IMR-90 (cell line): Measurements from ENCODE around the gene CXADR. TPM values are rescaled to one million over a fixed set of nuclear protein-coding genes. Genes with fewer than 3 reads are reported as not detected.

Experiments
- ATAC-seq: fragments of 200-7000 bp; cut with Tn5 transposase; 2 replicates; pipeline ENCODE4 v1.9.1; 2020; ENCODE audit warnings: low read depth, mild to moderate bottlenecking, moderate library complexity
- BruUV-seq: library from RNA; stranded (reverse); fragments of 400-500 nt; replicated peaks from 2 replicates; lab custom pipeline; 2021; lab: Mats Ljungman, UMichigan
- CTCF ChIA-PET: fragments of 300-600 bp; formaldehyde crosslinking; extraction: SDS; loops from one replicate; lab custom pipeline; 2021; ENCODE audit warnings: antibody characterized with exemption; lab: Yijun Ruan, JAX
- POLR2A ChIA-PET: fragments of 300-600 bp; sonication (Branson Sonifier 250); formaldehyde crosslinking; loops from one replicate; lab custom pipeline; 2022; ENCODE audit warnings: antibody characterized with exemption; ENCODE audit not compliant: unreplicated experiment; lab: Charles Lee
- DNase-seq: peaks from one replicate; pipeline ENCODE4 v3.0.0; 2013
- H2AFZ ChIP-seq: replicated peaks from 2 replicates; pipeline ENCODE3; 2013; ENCODE audit warnings: low read length, mild to moderate bottlenecking; ENCODE audit not compliant: poor library complexity
- H2AK5ac ChIP-seq: 2 replicates; pipeline ENCODE4 v1.6.1; 2013; ENCODE audit warnings: low read depth, low read length, inconsistent platforms
- H2AK9ac ChIP-seq: replicated peaks from 2 replicates; pipeline ENCODE3; 2013; ENCODE audit warnings: mild to moderate bottlenecking, low read depth, low read length, moderate library complexity; ENCODE audit not compliant: poor library complexity
- H2BK120ac ChIP-seq: 2 replicates; pipeline ENCODE4 v1.6.1; 2013; ENCODE audit warnings: low read depth, low read length, inconsistent platforms
- H2BK15ac ChIP-seq: 3 replicates; pipeline ENCODE4 v1.6.1; 2013; ENCODE audit warnings: low read depth, low read length, inconsistent platforms
- H2BK20ac ChIP-seq: 2 replicates; pipeline ENCODE4 v1.6.1; 2013; ENCODE audit warnings: low read depth, mild to moderate bottlenecking, inconsistent platforms, low read length, moderate library complexity
- H2BK5ac ChIP-seq: 2 replicates; pipeline ENCODE4 v1.6.1; 2013; ENCODE audit warnings: mild to moderate bottlenecking, low read depth, low read length, inconsistent platforms; ENCODE audit not compliant: poor library complexity, severe bottlenecking
- H3K14ac ChIP-seq: replicated peaks from 2 replicates; pipeline ENCODE4 v1.6.1; 2013; ENCODE audit warnings: low read depth, low read length, inconsistent platforms
- H3K18ac ChIP-seq: 2 replicates; pipeline ENCODE4 v1.6.1; 2013; ENCODE audit warnings: low read depth, low read length, control low read depth
- H3K23ac ChIP-seq: 2 replicates; pipeline ENCODE4 v1.6.1; 2013; ENCODE audit warnings: low read depth, low read length, inconsistent platforms
- H3K27ac ChIP-seq: 2 replicates; pipeline ENCODE4 v1.5.1; 2013; ENCODE audit warnings: mild to moderate bottlenecking, control low read depth, low read length; ENCODE audit not compliant: insufficient read depth
- H3K27me3 ChIP-seq: 2 replicates; pipeline ENCODE4 v1.6.1; 2013; ENCODE audit warnings: low read length; ENCODE audit not compliant: control insufficient read depth, insufficient read depth
- H3K36me3 ChIP-seq: 2 replicates; pipeline ENCODE4 v1.6.1; 2013; ENCODE audit warnings: low read length, mixed read lengths; ENCODE audit not compliant: control insufficient read depth, insufficient read depth
- H3K4ac ChIP-seq: 2 replicates; pipeline ENCODE4 v1.6.1; 2013; ENCODE audit warnings: low read depth, low read length, inconsistent platforms
- H3K4me1 ChIP-seq: 2 replicates; pipeline ENCODE4 v1.6.1; 2013; ENCODE audit warnings: low read length, mixed read lengths; ENCODE audit not compliant: control insufficient read depth, insufficient read depth
- H3K4me2 ChIP-seq: 2 replicates; pipeline ENCODE4 v1.6.1; 2013; ENCODE audit warnings: low read depth, mild to moderate bottlenecking, control low read depth, low read length, moderate library complexity
- H3K4me3 ChIP-seq: 2 replicates; pipeline ENCODE4 v1.5.1; 2013; ENCODE audit warnings: low read depth, mild to moderate bottlenecking, control low read depth, low read length, moderate library complexity; ENCODE audit not compliant: insufficient read depth
- H3K56ac ChIP-seq: 2 replicates; pipeline ENCODE4 v1.6.1; 2013; ENCODE audit warnings: low read length, inconsistent platforms; ENCODE audit not compliant: insufficient read depth; ENCODE audit errors: extremely low read depth
- H3K79me1 ChIP-seq, 2 experiments: 2 replicates each; pipeline ENCODE4 v1.6.1; 2013; ENCODE audit warnings: low read length in 2 of 2, inconsistent platforms in 1 of 2, low read depth in 1 of 2
- H3K9ac ChIP-seq: 2 replicates; pipeline ENCODE4 v1.6.1; 2013; ENCODE audit warnings: low read depth, low read length, control low read depth
- H3K9me1 ChIP-seq: 2 replicates; pipeline ENCODE4 v1.6.1; 2013; ENCODE audit warnings: low read length, inconsistent platforms; ENCODE audit not compliant: insufficient read depth
- H3K9me3 ChIP-seq: 2 replicates; pipeline ENCODE4 v1.6.1; 2013; ENCODE audit warnings: low read length; ENCODE audit not compliant: control insufficient read depth, insufficient read depth
- H4K20me1 ChIP-seq: 2 replicates; pipeline ENCODE4 v1.6.1; 2013; ENCODE audit warnings: low read length, inconsistent platforms; ENCODE audit not compliant: insufficient read depth
- H4K5ac ChIP-seq: 2 replicates; pipeline ENCODE4 v1.6.1; 2013; ENCODE audit warnings: mild to moderate bottlenecking, low read depth, low read length, control low read depth
- H4K8ac ChIP-seq, 2 experiments: 2 replicates each; pipeline ENCODE4 v1.6.1; 2013; ENCODE audit warnings: low read depth in 2 of 2, low read length in 2 of 2, control low read depth in 1 of 2, inconsistent platforms in 1 of 2
- H4K91ac ChIP-seq: 2 replicates; pipeline ENCODE4 v1.6.1; 2013; ENCODE audit warnings: low read depth, low read length, inconsistent platforms; ENCODE audit not compliant: insufficient read depth
- BHLHE40 ChIP-seq: fragments of 150-350 bp; IDR thresholded peaks from 2 replicates; pipeline ENCODE4 v1.6.1; 2016; ENCODE audit warnings: mild to moderate bottlenecking, low read depth, low read length
- CEBPB ChIP-seq: IDR thresholded peaks from 2 replicates; pipeline ENCODE4 v1.6.1; 2012; ENCODE audit warnings: low read depth, low read length, improper control_type of control experiment
- CHD1 ChIP-seq: IDR thresholded peaks from 2 replicates; pipeline ENCODE4 v1.6.1; 2012; ENCODE audit warnings: low read depth, low read length, improper control_type of control experiment
- FOS ChIP-seq: fragments of 150-350 bp; IDR thresholded peaks from 2 replicates; pipeline ENCODE4 v1.6.1; 2016; ENCODE audit warnings: low read depth, low read length
- MAFK ChIP-seq: IDR thresholded peaks from 2 replicates; pipeline ENCODE4 v1.6.1; 2012; ENCODE audit warnings: low read depth, low read length, improper control_type of control experiment
- MAZ ChIP-seq: IDR thresholded peaks from 2 replicates; pipeline ENCODE4 v1.6.1; 2012; ENCODE audit warnings: low read depth, mild to moderate bottlenecking, low read length, improper control_type of control experiment, moderate library complexity, borderline replicate concordance
- MXI1 ChIP-seq: IDR thresholded peaks from 2 replicates; pipeline ENCODE4 v1.6.1; 2012; ENCODE audit warnings: low read depth, mild to moderate bottlenecking, low read length, moderate library complexity, borderline replicate concordance
- NFE2L2 ChIP-seq: fragments of 150-350 bp; IDR thresholded peaks from 2 replicates; pipeline ENCODE4 v1.6.1; 2016; ENCODE audit warnings: low read depth, mild to moderate bottlenecking, low read length
- POLR2A ChIP-seq: IDR thresholded peaks from 2 replicates; pipeline ENCODE4 v1.6.1; 2012; ENCODE audit warnings: mild to moderate bottlenecking, low read depth, low read length
- RAD21 ChIP-seq: IDR thresholded peaks from 2 replicates; pipeline ENCODE4 v1.6.1; 2012; ENCODE audit warnings: low read length, improper control_type of control experiment
- RCOR1 ChIP-seq: IDR thresholded peaks from 2 replicates; pipeline ENCODE4 v1.6.1; 2012; ENCODE audit warnings: mild to moderate bottlenecking, low read length, improper control_type of control experiment; ENCODE audit not compliant: insufficient replicate concordance
- RFX5 ChIP-seq: IDR thresholded peaks from 2 replicates; pipeline ENCODE4 v1.8.0; 2012; ENCODE audit warnings: low read depth, mild to moderate bottlenecking, low read length, moderate library complexity
- SMC3 ChIP-seq: fragments of 150-350 bp; IDR thresholded peaks from 2 replicates; pipeline ENCODE4 v1.6.1; 2016; ENCODE audit warnings: low read depth, mild to moderate bottlenecking, antibody characterized with exemption, low read length, moderate library complexity
- WGBS, 2 experiments: methylation state at CpG; one replicate each; pipeline versions ENCODE4 v1.1.5 to v1.1.7; 2013; ENCODE audit warnings: missing lambda C conversion rate in 2 of 2; ENCODE audit not compliant: insufficient read length in 1 of 2; ENCODE audit errors: extremely low coverage in 2 of 2; 5-methylcytosine and 5-hydroxymethylcytosine counted together
- dilution Hi-C: fragments of 300-500 bp; cut with HindIII; formaldehyde crosslinking; loops from one replicate; pipeline ENCODE4 v1.14.3; 2018; ENCODE audit warnings: low sequenced_read_pairs; ENCODE audit not compliant: unreplicated experiment
- in situ Hi-C: fragments of 300-500 bp; cut with MboI; formaldehyde crosslinking; loops from 3 replicates; pipeline ENCODE4 v1.14.3; 2019; ENCODE audit warnings: low sequenced_read_pairs, inconsistent platforms, mixed read lengths
- intact Hi-C: fragments of 100-400 bp; cut with micrococcal nuclease; formaldehyde crosslinking; loops from 2 replicates; pipeline ENCODE4 v1.10.0; 2022
- polyA plus RNA-seq, 3 experiments: library from polyadenylated mRNA; depleted of rRNA; stranded (reverse); fragments of >200 nt; gene quantifications; 2 replicates each; pipeline ENCODE4 v1.2.3, GENCODE V29; 2012; ENCODE audit warnings: low replicate concordance in 1 of 3
- total RNA-seq: library from RNA; depleted of rRNA; stranded (reverse); fragments of >200 nt; gene quantifications from 2 replicates; pipeline ENCODE4 v1.2.3, GENCODE V29; 2012
- TF ChIP-seq, protein P1 (sequence below): fragments of 150-350 bp; IDR thresholded peaks from 2 replicates; pipeline ENCODE4 v1.6.1; 2016; ENCODE audit warnings: low read depth, mild to moderate bottlenecking, low read length, moderate library complexity, borderline replicate concordance
- TF ChIP-seq, protein P2 (sequence below): fragments of 150-350 bp; IDR thresholded peaks from 2 replicates; pipeline ENCODE4 v1.6.1; 2017; ENCODE audit warnings: mild to moderate bottlenecking, antibody characterized with exemption, low read length, low read depth
- TF ChIP-seq, protein P3 (sequence below): conservative IDR thresholded peaks from 2 replicates; pipeline ENCODE4 v1.5.1; 2012; ENCODE audit warnings: mild to moderate bottlenecking, low read depth, low read length, improper control_type of control experiment

CXADR gene
- total and polyA plus RNA-seq, 2 of the 4 experiments (the other 2 are of a cell fraction): 0.21 to 1.1 TPM

DNA sequence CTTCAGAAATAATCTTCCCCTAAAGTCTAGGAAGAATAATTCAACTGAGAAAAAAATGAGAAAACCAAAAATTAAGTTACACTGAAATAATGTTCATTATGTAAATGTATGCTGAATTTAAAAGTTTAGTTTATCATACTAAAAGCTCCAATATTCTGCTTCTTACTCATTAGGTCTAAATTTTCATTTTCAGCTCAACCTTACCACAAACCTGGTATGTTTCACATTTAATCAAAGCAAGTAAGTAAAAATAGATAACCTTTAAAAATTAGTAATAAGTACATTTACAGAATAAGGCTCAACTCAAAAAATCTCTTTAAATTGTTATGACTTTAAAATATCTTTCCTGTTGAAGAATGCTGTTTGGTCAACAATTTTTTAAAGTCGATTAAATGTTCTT, 84.8 kb downstream of the CXADR start:
- Histone ChIP-seq H2BK15ac (no peak overlapping the region), H2BK120ac (no peak overlapping the region), H2BK20ac (no peak overlapping the region), H3K9me3 (no peaks in the 10 kb centered on the region), H3K9me1 (no peaks in the 10 kb centered on the region), H3K27me3 (no peaks in the 10 kb centered on the region), H4K91ac (no peak overlapping the region), H3K79me1 (peaks cover 13 to 17% of the 10 kb centered on the region in 2 experiments), H2AK5ac (no peak overlapping the region), H3K18ac (no peak overlapping the region), H3K4me2 (no peak overlapping the region), H3K4ac (no peak overlapping the region), H3K9ac (no peak overlapping the region), H2AFZ (no peak overlapping the region), H4K5ac (no peak overlapping the region), H4K20me1 (no peaks in the 10 kb centered on the region), H3K27ac (no peak overlapping the region), H3K36me3 (peaks cover 17% of the 10 kb centered on the region), H2BK5ac (no peak overlapping the region), H2AK9ac (no peak overlapping the region), H3K23ac (no peak overlapping the region), H4K8ac (no peak overlapping the region), H3K4me1 (no peaks in the 10 kb centered on the region), H3K14ac (no peak overlapping the region), H3K4me3 (no peak overlapping the region), H3K56ac (no peak overlapping the region)
- in situ Hi-C loops: no loop called here
- dilution Hi-C loops: no loop called here
- intact Hi-C loops: no loop called here
- no peak for ATAC-seq
- POLR2A ChIA-PET: interaction anchor here (0.6 kb wide), 1 partner anchor 969 kb away, joined by 3 read pairs; no protein-coding TSS in a partner anchor
- CTCF ChIA-PET: interaction anchor here (1.0 kb wide), 1 partner anchor 211 kb away, joined by 3 read pairs; no protein-coding TSS in a partner anchor
- TF ChIP-seq POLR2A: no peak
- TF ChIP-seq, protein P1, sequence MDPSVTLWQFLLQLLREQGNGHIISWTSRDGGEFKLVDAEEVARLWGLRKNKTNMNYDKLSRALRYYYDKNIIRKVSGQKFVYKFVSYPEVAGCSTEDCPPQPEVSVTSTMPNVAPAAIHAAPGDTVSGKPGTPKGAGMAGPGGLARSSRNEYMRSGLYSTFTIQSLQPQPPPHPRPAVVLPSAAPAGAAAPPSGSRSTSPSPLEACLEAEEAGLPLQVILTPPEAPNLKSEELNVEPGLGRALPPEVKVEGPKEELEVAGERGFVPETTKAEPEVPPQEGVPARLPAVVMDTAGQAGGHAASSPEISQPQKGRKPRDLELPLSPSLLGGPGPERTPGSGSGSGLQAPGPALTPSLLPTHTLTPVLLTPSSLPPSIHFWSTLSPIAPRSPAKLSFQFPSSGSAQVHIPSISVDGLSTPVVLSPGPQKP: no peak
- TF ChIP-seq FOS: no peak
- TF ChIP-seq NFE2L2: no peak
- TF ChIP-seq, protein P2, sequence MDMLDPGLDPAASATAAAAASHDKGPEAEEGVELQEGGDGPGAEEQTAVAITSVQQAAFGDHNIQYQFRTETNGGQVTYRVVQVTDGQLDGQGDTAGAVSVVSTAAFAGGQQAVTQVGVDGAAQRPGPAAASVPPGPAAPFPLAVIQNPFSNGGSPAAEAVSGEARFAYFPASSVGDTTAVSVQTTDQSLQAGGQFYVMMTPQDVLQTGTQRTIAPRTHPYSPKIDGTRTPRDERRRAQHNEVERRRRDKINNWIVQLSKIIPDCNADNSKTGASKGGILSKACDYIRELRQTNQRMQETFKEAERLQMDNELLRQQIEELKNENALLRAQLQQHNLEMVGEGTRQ: no peak
- no peak for TF ChIP-seq MAFK
- TF ChIP-seq, protein P3, sequence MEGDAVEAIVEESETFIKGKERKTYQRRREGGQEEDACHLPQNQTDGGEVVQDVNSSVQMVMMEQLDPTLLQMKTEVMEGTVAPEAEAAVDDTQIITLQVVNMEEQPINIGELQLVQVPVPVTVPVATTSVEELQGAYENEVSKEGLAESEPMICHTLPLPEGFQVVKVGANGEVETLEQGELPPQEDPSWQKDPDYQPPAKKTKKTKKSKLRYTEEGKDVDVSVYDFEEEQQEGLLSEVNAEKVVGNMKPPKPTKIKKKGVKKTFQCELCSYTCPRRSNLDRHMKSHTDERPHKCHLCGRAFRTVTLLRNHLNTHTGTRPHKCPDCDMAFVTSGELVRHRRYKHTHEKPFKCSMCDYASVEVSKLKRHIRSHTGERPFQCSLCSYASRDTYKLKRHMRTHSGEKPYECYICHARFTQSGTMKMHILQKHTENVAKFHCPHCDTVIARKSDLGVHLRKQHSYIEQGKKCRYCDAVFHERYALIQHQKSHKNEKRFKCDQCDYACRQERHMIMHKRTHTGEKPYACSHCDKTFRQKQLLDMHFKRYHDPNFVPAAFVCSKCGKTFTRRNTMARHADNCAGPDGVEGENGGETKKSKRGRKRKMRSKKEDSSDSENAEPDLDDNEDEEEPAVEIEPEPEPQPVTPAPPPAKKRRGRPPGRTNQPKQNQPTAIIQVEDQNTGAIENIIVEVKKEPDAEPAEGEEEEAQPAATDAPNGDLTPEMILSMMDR: no peak
- no peak for TF ChIP-seq RAD21
- no peak for TF ChIP-seq MXI1
- no peak for TF ChIP-seq CHD1
- no peak for TF ChIP-seq SMC3
- TF ChIP-seq MAZ: no peak
- TF ChIP-seq BHLHE40: no peak
- TF ChIP-seq CEBPB: no peak
- no peak for TF ChIP-seq RCOR1
- TF ChIP-seq RFX5: no peak
- no TSS peak for BruUV-seq
- no peak for DNase-seq
- no CpG with 5 or more reads among the region's 1 CpG for WGBS, 2 experiments
